ENCODE results near the gene CELF4. TPM values are rescaled to one million over a fixed set of nuclear protein-coding genes. Genes with fewer than 3 reads are reported as not detected.
"Not testable (repeated sequence)": the region's sequence is repeated elsewhere in the genome, so short reads cannot be mapped to it uniquely, and the experiment has no call there.

CELF4 gene
- polyA plus RNA-seq, 1 donor: 2.9 TPM

DNA sequence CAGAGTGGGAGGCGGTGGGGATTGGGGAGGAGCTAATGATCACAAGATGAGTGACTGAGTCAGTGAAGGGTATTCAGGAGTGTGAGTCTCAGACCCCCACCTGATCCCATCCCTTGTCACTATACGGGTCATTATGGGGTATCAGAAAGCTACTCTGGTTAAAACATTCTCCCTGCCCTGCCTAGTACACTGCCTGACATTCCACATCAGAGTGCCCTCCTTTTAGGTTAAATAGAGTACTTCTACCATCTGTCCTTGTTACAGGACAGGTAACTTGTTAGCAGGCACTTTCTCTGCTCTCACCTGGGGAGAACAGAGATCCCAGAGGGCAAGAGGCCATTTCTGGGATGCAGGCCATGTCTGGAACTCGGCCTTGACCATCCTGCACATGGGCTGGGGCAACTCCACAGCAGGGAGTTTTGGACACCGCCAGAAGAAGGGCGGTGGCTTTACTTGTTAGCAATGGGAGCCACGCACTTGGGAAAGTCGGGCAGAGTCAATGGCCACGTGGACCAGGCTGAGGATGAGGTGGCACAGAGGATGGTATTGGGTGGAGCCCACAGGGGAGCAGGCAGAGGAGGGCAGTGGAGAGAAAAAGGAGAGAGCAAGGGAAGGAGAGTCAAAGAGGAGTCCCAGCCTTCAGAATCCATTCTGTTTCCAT is 98.5 kb downstream of the CELF4 start:
- DNase-seq: no peak

DNA sequence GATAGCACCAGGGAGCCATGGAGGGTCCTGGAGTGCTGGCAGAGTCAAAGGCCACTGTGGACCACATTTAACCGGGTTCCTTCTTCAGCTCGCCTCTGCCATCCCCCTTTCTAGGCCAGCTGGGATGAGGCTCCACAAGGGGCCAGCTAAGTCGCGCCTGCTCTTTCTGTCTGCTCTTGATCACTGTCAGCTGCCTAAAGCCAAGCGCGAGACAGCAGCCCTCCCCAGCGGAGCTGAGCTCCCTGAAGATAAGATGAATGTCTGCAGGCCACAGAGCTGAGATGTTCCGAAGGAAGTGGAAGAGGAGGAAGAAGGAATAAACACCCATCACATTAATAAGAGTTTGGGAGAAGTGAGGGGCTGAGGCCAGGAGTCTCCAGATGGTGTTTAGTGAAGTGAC is 99.6 kb downstream of the CELF4 start:
- DNase-seq: no peak

DNA sequence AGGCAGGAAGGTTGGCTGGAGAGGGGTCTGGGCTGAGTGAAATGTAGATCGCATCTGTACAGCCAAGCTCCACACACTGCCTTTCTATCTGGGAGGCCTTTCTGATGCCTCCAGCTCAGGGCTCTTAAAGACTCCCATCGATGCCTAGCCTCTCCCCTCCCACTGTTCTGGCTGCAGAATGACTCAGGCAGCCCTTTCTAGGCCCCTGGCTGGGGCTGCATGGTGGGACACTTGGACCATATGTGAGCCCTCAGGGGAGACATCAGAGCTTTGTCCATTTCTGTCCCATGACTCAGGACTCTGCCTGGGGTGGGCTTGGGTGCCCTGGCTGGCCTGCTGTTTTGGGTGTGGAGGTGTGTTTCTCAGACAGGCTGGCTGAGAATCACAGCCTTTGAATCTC is 101.3 kb downstream of the CELF4 start:
- DNase-seq: no peak

DNA sequence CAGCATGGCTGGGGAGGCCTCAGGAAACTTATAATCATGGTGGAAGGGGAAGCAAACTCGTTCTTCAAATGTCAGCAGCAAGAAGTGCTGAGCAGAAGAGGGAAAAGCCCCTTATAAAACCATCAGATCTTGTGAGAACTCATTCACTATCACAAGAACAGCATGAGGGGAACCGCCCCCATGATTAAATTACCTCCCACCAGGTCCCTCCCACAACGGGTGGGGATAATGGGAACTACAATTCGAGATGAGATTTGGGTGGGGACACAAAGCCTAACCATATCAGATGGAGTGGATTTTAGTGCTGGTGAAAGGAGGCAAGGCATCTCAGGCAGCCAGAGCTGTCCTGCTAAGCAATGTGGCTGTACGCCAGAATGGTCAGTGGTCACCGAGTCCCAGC is 104.3 kb downstream of the CELF4 start:
- not testable (repeated sequence) for DNase-seq

DNA sequence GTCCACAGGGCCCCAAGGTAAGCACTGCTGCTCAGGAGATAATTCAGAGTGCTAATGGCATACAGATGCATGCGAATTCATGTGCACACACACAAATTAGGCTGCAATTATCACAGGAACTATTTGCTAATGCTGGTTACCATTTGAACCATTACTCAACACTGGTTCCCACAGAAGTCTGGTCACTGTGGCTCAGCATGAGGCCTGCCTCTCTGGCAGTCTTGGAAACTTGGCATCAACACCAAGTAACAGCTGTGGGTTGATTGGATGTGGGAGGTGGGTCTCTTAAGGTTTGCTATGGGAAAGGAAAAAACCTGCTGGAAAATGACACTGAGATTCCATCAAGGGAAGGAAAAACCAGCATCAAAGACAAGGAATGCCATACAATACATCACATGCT is 105.0 kb downstream of the CELF4 start:
- no peak for DNase-seq

DNA sequence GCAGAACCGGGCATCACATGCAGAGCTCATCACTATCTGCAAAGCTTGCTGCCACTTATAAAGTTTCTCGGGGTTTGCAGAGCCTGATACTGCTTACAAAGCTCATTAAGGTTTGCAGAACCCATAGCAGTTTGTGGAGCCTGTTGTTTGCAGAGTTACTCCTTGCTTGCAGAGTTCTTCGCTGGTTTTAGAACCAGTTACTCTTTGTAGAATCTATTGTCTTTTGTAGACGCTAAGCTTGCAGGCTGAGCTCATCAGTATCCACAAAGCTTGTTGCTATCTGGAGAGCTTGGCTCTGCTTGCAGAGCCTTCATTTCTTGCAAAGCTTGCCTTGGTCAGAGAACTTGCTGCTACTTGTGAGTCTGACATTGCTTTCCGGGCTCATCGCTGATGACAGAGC is 106.9 kb downstream of the CELF4 start:
- DNase-seq: no peak

DNA sequence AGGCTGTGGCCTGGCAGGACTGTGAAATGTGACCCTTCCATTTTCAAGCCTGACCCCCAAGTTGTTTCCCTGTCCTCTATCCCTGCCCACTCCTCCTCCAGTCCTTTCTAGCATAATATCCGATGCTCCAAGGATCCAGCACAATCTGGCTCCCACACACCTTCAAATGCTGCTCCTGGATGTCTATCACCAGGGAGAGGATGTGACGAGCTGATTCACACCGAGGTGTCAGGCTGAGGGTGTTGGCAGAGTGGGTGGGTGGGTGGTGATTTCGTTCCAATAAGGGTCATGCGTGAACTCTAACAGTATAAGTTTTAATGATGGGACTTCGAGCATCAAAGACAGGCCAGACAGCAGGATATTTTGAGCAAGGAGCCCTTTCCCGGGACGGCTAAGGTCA is 107.8 kb downstream of the CELF4 start:
- no peak for DNase-seq

DNA sequence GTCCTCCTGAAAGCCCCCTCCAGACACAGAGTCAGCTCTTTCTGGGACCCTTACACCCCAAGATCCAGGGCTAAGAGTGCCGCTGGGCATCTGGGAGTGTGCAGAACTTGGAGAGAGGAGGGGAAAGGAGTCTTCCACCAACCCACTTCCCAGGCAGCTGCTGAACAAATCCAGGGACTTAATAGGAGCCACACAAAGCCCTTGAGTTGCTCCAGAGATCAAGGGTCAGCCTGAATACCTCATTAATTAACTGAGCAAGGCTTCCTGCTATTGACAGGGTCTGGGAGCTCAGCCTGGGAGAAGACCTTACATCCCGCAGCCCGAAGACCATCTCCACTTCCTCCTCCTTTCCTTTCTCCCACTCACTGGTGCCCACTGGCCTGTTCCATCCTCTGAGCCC is 108.3 kb downstream of the CELF4 start:
- DNase-seq: no peak

DNA sequence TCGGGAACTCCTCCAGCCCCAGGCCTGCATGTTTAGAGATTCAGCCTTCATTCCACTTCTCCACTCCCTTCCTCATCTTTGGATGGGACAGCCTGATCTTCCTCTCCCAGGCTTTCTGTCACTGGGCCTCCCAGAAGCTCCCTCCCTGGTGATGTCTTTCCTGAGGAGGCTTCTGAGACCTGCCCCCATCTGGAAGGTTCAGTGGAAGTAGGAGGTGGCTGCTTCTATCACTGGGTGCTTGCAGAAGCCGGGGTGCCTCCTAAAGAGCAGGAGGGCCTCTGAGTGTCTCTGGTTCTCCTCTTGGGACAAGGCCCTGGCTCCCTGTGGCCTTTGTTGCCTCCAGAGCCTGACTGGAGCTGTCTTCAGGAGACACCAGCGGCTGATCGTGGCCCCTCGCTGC is 108.7 kb downstream of the CELF4 start:
- no peak for DNase-seq

DNA sequence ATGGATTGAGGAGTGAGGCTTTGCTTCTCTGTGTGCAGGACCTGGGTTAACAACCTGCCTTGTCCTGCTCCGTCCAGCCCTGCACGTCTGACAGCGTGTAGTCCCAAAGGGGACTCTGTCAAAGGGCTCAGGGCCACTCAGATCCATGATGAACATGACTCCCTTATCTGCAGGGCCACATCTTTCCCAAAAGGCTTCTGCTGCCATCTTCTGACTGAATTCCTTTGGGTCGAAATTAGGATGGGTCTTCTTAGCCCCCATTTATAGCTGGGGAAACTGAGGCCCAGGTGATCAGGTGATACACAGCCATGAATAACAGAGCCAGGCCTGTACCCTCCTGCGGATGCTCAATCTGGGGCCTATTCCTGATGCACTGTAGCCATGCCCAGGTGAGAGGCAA is 109.2 kb downstream of the CELF4 start:
- DNase-seq: no peak

DNA sequence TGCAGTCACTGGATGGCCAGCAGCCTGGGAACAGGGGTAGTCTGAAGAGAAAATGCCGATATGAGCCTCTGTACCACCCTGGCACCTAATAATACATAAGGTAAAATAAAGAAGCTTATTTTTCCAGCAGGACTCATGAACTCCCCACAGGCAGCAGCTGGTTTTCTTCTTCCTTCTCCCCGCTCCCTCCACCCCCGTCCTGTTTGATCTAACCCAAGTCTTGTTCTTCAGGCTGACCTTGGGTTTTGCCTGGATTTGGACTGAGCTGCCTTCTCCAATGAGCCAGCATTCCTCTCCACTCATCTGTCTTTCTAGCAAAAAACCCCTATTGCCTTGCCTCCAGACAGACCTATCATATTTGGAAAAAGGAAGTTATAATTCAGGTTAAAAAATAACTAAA is 111.8 kb downstream of the CELF4 start:
- no peak for DNase-seq

DNA sequence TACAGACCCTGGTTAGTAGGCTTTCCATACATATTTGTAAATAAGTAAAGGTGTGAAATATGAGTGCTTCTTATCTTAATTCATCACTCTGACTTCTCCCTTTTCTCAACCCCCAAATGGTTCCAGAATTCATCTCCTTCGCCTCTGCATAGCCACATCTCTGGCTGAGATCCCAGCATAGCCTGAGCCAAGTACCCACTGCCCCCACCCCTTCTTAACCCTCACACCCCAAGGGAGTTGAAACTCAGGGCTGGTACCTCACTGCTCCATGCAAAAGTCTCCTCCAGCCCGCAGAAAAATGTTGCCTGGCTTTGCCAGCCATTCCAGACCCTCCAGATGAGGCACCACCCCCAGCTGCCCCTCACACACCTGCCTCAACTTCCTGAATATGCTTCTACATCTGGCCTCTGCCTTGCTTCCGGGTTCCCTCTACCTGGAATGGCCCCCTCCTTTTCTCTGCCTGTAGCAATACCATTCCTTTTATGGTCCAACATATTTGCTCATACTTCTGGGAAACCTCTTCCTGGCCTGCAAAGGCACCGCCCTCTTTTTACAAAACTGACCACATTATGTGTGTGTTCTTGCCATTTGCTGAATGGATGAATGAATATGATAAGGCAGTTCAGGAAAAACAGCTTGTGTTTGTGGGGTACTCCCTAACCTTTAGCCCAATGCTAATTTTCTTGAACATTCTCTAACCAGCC is 112.8 kb downstream of the CELF4 start:
- no peak for DNase-seq

DNA sequence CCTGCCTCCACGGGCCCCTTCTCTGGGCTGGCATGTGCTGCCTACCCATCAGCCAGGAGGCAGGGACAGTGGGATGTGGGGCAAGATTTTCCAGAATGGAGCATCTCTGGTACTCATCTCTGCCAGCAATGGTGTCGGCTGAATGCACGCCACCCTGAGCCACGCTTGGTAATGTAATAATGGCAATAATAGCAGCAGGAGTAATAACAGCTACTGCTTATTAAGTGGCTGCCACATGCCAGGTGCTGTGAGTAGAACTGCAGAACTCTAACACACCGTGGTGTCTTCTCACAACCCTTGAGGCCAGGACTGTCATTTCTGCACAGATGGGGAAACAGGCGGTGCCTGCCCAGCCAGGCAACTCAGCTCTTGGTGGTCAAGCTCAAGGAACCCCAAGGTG is 113.6 kb downstream of the CELF4 start:
- no peak for DNase-seq

DNA sequence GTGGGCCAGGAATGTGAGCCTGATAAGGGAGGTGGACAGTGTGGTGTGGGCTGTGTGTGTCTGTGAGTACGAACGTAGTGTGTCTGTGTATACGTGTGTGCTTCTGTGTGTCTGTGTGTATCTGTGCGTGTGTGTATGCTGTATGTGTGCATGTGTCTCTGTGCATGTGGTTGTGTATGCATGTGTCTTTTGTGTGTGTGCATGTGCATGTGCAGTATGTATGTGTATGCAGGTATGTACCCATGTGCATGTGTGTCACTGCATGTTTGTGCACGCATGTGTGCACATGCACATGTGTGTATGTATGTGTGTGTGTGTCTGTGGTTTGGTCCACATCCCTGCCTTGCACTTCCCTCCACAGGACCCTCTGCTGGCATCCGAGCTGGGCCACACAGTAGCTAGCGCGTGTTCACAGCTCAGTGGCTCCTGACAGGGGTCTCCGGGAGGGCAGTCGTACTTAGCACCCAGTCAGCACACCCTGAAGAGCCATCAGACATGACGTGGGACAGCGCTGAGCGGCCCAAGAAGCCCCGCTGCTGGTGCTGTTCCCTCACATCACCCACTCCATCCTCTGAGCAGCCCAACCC is 114.3 kb downstream of the CELF4 start:
- no peak for DNase-seq

DNA sequence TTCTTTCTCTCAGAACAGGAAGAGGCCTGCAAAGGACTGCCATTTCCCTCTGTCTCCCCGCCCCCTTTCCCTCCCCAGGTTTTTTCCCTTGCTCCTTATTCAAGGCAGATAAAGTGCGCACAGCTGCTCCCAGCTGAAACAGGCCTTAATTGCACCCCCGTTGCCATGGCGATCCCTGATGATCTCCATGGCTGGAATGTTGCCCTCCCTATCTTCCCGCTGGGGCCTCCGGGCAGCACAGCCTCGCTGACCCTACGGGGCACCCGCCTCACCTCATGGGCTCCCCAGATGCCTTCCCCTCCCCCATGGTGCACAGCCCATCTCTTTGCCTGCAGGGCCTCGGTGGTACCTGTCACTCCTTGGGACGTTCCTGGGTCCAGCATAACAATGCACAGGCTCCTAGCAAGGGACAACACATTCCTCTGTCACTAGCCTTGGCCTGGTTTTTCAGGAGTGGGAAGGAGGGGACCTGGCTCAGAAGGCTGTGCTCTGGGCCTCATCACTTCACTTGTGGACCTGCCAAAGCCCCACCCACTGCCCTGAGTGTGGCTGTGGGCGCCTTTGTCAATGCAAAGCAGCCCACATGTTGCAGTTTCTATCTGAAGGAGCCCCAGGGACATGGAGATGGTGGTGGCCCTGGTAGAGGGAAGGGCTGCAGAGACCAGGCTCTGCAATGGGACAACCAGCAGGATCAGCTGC is 115.0 kb downstream of the CELF4 start:
- peak; percentile 81 for DNase-seq

DNA sequence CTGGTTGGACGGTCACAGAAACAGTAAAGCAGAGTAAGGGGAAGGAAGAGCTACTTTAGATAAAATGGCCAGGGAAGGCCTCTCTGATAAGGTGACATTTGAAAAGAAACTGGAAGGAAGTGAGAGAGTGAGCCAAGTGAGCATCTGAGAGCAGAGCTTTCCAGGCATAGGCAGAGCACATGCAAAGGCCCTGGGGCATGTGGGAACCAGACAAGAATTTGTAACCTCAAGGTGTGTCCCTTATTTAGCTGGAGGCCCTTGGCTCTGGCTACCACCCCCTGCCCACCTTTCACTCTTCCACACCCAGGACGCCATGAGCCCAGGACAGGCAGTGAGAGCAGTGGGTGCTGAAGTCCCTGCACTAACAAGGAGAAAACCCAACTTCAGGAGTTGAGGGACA is 116.0 kb downstream of the CELF4 start:
- no peak for DNase-seq

DNA sequence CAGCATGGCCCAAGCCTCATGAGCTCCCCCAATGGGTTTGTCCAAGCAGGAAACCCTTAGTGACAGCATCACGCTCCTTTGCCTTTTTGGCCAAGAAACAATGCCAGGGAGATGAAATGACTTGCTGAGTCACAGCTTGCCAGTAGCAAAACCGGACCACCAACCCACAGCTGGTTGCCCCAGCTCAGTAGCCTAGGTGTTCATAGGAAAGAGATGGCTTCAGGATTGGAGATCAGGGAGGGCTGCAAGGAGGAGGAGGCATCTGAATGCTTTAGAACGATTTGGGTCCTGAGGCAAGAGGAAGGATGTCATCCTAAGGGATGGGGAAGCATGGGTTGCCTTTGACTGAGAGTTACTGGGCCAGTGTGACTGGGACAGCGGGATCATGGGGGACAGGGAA is 116.7 kb downstream of the CELF4 start:
- DNase-seq: no peak

DNA sequence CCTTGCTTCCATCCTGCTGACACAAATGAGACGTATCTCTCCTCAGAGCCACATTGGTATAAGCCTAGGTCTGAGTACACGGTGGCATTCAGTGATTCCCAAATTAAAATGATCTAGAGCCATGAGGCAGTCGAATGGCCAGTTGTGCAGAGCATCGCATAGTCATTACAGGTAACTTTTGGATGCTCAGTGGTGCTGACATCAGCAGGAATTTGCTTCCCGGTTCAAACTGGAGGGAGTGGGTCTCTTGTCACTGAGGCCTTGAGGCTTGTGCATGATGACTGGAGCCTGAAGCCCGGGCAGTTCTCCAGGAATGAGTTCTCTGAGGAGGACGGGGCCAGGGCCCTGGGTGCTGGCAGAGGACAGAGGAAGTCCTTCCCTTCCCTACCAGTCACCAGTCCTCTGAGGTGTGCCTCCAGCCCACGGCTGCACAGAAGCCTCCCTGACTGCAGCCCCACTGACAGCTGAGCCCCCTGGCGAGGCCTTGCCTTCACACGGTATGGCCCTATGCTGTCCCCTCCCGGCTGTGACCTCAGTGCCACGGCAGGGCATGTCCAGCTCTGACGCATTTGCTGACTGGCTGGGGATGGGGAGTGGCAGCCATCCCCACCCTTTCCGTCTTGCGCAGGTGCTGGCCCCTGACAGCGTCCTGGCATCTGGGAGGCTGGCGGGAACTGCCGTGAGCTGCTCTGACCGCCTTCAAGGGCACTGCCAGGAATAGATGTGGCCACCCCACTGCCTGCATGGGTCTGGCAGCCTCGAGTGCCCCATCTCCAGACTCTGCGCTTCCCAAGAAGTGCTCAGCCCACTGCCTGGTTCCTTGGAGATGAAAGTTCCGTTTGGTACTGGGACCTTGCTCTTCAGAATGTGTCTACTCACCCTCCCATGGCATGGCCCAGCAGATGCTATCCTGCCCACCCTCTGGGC is 117.4 kb downstream of the CELF4 start:
- no peak for DNase-seq

DNA sequence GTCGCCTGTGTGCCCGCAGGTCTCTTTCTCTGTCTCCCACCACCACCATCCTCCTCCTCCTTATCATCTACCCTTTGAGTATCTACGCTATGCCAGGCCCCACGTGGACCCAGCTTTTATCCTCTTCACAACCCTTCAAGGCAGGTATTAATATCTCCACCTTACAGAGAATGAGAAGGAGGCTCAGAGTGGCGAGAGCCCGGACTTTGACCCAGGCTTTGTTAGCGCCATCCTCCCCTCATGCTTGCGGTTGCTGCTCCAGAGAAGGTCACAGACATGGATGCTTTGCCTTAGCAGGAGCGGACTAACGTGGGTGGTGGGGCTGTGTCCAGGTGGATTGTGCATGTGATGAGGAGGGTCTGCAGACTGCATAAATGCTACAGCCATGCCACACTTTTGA is 119.8 kb downstream of the CELF4 start:
- no peak for DNase-seq

DNA sequence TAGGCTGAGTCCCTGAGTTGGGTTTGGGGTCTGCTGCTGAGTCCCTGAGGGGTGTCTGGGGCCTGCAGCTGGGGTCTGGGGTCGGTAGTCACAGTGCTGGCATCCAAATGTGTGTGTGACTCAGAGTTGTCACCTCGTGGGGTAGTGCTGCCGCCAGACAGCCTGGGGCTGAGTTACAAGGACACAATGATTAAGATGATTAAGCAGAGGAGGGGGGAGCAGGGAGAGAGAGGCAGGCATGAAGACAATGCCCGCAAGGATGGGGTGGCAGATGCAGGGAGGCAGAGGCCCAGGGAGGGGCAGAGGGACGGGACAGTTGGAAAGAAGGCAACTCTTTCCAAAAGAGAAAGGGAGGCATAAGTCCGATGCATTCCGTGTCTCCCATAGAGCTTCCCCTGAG is 120.2 kb downstream of the CELF4 start:
- no peak for DNase-seq

DNA sequence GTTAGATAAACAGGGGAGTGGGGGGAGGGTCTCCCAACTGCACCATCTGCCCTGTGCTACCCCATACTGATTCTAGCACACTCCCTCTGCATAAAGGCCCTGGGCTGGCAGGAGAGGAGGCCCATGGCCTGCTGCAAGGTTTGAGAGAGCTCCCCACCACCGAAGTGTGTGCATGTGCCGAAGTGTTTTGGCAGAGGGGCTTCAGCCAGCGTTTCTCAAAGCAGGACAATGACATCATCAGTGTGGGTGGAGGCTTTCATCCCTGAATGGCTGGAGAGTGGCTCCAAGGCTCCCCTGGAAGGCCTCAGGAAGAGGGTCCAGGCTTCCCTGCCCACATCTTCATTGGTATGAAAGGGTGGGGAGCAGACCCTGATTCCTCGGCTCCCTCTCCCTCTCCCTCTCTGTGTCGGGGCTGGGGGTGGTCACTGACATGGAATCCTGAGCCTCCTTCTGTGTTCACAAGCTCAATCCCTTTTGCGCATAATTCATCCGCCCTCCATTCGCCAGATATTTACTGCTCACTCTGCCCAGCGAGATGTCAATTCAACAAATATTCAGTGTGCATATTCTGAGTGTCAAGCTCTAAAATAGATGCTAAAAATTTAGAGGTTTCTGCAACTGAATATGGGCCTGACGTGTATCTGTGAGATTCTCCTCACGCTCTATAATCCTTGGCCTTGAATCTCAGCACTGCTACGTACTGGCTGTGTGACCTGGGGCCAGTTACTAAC is 122.1 kb downstream of the CELF4 start:
- DNase-seq: no peak
